AG09319 (cell line): ENCODE data around the gene ARHGEF17.

Experiments
- DNase-seq: peaks from one replicate; pipeline ENCODE4 v3.0.0-alpha.2; 2010; ENCODE audit warnings: low read depth; ENCODE audit errors: extremely low read depth
- CTCF ChIP-seq: IDR thresholded peaks from 2 replicates; pipeline ENCODE4 v1.5.1; 2011; ENCODE audit warnings: low read depth, mild to moderate bottlenecking, inconsistent platforms, low read length, moderate library complexity

ARHGEF17 gene

GRCh38 chr11:73321604-73322381, 13.7 kb downstream of the ARHGEF17 start:
- DNase-seq, result no peak
- TF ChIP-seq CTCF, result no peak

GRCh38 chr11:73322382-73323306, 14.6 kb downstream of the ARHGEF17 start:
- no peak for TF ChIP-seq CTCF
- DNase-seq, result no peak

- no peak for TF ChIP-seq CTCF
- DNase-seq, result peak; percentile 48
Observed at GRCh38 chr11:73323464-73323863, 15.4 kb downstream of the ARHGEF17 start.

GRCh38 chr11:73324116-73324515, 16.0 kb downstream of the ARHGEF17 start:
- no peak for DNase-seq
- no peak for TF ChIP-seq CTCF

- no peak for TF ChIP-seq CTCF
- no peak for DNase-seq
Observed at GRCh38 chr11:73324665-73325035, 16.6 kb downstream of the ARHGEF17 start.

GRCh38 chr11:73325036-73325981, 17.2 kb downstream of the ARHGEF17 start:
- TF ChIP-seq CTCF, result no peak
- DNase-seq, result no peak
